Caki2 (cell line): ENCODE measurements around the gene NSD1. TPM values are rescaled to one million over a fixed set of nuclear protein-coding genes. Genes with fewer than 3 reads are reported as not detected.

Experiments
- DNase-seq: peaks from one replicate; pipeline ENCODE4 v3.0.0-alpha.2; 2015; ENCODE audit warnings: low read depth
- in situ Hi-C: cut with HindIII; loops from 2 replicates; pipeline ENCODE4 v1.10.0; 2016; ENCODE audit warnings: low sequenced_read_pairs, low pct_unique_long_range_greater_than_20kb, mixed read lengths
- total RNA-seq: library from RNA; depleted of rRNA; stranded (reverse); fragments of >200 nt; shearing (Covaris generic); gene quantifications from 2 replicates; pipeline ENCODE4 v1.2.3, GENCODE V29; 2014; ENCODE audit warnings: low replicate concordance

Gene NSD1
- total RNA-seq, 1 experiment from 2014 or later: 15.4 TPM

DNA sequence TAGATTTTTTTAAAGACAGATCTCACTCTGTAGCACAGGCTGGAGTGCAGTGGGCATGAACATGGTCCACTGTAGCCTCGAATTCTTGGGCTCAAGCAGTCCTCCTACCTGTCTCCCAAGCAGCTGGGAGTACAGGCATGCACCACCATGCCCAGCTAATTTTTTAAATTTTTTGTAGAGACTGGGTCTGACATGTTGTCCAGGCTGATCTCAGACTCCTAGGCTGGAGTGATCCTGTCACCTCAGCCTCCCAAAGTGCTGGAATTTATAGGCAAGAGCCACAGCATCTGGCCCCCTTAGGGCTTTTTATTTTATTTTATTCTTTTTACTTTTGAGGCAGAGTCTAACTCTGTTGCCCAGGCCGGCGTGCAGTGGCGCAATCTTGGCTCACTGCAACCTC lies 56.4 kb downstream of the NSD1 start:
- in situ Hi-C loops: no loop called here
- no peak for DNase-seq

DNA sequence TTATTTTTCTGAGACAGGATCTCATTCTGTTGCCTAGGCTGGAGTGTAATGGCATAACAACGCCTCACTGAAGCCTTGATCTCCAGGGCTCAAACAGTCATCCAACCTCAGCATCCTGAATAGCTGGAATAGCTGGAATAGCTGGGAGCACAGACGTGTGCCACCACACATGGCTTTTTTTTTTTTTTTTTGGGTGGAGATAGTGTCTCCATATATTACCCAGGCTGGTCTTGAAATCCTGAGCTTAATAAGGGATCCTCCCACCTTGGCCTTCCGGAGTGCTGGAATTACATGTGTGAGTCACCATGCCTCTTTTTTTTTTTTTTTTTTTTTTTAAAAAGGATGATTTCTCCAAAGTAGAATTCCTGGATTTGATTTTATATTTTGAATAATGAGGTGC lies 60.7 kb downstream of the NSD1 start:
- DNase-seq: peak; percentile 98
- in situ Hi-C loops: no loop called here

DNA sequence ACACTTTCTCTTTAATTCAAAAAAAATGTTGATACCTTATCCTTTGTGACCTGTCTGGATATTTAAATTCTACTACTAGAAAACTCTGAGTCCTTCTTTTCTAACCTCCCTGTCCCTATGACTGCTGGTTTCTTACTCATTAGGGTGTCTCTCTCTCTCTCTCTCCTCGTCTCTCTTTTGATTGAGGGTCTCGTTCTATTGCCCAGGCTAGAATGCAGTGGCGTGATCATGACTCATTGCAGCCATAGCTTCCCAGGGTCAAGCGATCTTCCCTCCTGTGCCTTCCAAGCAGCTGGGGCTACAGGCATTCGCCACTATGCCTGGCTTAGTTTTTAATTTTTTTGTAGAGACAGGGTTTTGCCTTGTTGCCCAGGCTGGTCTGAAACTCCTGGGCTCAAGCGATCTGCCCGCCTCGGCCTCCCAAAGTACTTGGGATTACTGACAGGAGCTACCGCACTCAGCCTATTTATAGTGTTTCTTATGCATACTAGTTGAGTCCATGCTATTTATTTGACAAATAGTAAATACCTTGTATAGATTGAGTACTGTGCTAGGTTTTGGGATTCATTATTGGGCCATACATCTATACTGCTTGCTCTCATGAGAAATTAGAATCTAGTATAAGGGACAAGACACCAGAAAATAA lies 61.9 kb downstream of the NSD1 start:
- peak; percentile 44 for DNase-seq
- in situ Hi-C loops: no loop called here

DNA sequence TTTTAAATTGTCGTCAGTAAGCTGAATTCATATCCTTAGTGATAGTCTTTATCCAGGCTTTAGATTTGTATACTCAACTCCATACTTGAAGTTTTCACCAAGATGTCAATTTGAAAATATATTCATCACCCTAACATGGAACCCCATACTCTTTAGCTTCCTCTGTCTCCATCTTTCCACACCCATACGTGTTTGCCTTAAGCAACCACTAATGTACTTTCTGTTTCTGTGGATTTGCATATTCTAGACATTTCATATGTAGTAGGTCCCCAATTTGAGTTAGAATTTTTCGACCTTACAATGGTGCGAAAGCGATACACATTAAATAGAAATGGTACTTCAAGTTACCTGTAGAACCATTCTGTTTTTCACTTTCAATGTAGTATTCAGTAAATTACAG lies 65.2 kb downstream of the NSD1 start:
- no peak for DNase-seq
- in situ Hi-C loops: no loop called here

DNA sequence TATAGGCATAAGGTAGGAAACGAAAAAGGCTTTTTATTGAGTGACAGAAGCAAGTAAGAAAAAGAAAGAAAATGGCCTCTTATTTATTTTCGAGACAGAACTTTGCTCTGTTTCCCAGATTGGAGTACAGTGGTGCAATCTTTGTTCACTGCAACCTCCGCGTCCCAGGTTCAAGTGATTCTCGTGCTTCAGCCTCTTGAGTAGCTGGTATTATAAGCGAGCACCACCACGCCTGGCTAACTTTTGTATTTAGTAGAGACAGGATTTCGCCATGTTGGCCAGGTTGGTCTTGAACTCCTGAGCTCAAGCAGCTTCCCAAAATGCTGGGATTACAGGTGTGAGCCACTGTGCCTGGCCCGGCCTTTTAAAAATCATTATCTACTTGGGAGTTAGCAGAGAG lies 70.7 kb downstream of the NSD1 start:
- in situ Hi-C loops: no loop called here
- DNase-seq: no peak

DNA sequence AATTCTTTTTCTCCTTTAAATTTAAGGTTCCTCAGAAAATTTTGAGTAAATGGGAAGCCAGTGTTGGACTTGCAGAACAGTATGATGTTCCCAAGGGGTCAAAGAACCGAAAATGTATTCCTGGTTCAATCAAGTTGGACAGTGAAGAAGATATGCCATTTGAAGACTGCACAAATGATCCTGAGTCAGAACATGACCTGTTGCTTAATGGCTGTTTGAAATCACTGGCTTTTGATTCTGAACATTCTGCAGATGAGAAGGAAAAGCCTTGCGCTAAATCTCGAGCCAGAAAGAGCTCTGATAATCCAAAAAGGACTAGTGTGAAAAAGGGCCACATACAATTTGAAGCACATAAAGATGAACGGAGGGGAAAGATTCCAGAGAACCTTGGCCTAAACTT lies 76.0 kb downstream of the NSD1 start:
- in situ Hi-C loops: no loop called here

DNA sequence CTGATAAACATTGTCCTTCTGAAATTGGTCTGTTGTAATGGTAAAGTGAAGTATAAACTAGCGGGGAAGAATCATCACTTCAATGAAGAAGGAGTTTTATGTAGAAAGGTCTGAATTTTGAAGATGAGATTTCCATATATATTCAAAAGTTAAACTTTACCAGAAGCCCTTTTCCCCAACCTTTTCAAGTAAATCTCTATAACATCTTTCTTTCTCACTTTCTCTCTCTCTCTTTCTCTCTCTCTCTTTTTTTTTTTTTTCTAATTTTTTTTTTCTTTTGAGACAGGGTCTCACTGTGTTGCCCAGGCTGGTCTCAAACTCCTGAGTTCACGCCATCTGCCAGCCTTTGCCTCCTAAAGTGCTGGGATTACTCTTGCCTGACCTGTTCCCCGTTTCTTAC lies 78.7 kb downstream of the NSD1 start:
- no peak for DNase-seq
- in situ Hi-C loops: no loop called here

More for the DNA sequence above, 76.0 kb downstream of the NSD1 start:
- DNase-seq: no peak

DNA sequence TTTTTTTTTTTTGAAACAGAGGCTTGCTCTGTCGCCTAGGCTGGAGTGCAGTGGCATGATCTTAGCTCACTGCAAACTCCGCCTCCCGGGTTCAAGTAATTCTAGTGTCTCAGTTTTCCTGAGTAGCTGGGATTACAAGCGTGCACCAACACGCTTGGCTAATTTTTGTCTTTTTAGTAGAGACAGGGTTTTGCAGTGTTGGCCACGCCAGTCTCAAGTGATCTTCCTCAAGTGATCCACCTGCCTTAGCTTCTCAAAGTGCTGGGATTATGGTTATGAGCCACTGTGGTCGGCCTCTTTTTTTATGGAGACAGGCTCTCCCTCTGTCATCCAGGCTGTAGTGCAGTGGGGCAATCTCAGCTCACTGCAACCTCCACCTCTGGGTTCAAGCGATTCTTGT lies 87.0 kb downstream of the NSD1 start:
- in situ Hi-C loops: no loop called here
- no peak for DNase-seq

DNA sequence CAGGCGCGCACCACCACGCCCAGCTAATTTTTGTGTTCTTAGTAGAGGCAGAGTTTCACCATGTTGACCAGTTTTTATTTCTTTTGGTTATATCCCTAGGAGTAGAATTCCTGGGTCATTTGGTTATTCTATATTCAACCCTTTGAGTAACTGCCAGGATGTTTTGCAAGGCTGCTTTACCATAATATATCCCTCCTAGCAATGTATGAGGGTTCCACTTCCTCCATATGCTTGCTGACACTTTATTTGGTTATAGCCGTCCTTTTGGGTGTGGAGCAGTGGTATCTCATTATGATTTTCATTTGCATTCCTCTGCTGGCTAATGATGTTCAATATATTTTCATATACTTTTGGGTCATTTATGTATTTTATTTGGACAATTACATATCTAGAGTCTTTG lies 88.7 kb downstream of the NSD1 start:
- in situ Hi-C loops: no loop called here
- no peak for DNase-seq

DNA sequence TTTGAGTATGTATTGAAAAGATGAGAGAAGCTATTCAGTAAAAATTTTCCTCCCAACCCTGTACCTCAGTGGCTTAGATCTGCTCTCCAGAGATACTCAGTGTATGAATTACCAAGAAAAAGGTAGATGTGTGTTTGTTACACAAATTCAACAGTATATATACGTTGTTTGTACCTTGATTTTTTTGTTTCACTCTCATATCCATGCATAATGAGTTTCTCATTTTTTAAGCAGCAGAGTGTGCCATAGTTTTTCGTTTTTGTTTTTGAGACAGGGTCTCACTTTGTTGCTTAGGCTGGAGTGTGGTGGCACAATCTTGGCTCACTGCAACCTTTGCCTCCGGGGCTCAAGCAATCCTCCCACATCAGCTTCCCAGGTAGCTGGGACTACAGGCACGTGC lies 92.2 kb downstream of the NSD1 start:
- no peak for DNase-seq
- in situ Hi-C loops: no loop called here

DNA sequence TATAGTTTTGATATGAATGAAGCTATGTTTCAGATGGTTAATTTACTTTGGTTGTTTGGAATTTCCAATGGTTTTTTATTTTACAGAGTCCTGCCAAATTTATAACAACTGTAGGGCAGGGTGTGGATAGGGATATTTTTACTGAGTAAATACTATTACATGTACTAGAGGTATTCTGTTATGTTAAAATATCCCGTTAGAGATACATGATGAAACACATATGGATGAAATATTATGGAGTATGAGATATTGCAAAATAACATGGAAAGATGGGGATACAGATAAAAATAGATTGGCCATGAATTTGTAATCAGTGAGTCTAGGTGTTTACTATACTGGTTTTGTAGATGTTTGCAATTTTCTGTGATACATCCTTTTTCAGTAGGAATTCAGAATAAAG lies 93.3 kb downstream of the NSD1 start:
- no peak for DNase-seq
- in situ Hi-C loops: no loop called here

DNA sequence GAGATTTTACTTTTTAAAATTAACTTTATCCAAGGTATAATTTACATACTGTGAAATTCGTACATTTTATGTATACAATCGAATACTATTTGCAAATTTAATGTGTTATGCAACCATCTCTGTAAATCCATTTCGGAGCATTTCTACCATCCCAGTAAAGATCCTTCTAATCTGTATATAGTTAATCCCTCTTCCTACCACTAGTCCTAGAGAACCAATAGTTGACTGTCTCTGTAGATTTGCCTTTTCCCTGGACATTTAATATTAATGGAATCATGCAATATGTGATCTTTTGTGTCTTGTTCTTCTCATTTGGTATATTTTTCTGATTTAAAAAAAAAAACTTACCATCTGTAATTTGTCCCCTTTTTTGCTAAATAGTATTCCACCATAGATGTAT lies 95.2 kb downstream of the NSD1 start:
- in situ Hi-C loops: no loop called here
- DNase-seq: no peak

DNA sequence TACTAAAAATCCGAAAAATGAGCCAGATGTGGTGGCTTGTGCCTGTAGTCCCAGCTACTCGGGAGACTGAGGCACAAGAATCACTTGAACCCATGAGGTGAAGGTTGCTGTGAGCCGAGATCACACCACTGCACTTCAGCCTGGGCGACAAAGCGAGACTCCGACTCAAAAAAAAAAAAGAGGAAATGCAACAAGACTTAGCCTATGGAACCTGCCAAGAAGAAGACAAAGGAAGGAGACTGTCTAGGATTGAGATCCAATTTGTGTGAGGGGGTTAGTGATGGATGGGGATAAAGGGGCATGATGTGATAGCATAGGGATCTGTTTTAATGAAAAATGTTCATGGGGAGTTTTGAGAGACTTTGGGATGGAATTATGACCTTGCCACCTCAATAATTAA lies 97.1 kb downstream of the NSD1 start:
- no peak for DNase-seq
- in situ Hi-C loops: no loop called here

DNA sequence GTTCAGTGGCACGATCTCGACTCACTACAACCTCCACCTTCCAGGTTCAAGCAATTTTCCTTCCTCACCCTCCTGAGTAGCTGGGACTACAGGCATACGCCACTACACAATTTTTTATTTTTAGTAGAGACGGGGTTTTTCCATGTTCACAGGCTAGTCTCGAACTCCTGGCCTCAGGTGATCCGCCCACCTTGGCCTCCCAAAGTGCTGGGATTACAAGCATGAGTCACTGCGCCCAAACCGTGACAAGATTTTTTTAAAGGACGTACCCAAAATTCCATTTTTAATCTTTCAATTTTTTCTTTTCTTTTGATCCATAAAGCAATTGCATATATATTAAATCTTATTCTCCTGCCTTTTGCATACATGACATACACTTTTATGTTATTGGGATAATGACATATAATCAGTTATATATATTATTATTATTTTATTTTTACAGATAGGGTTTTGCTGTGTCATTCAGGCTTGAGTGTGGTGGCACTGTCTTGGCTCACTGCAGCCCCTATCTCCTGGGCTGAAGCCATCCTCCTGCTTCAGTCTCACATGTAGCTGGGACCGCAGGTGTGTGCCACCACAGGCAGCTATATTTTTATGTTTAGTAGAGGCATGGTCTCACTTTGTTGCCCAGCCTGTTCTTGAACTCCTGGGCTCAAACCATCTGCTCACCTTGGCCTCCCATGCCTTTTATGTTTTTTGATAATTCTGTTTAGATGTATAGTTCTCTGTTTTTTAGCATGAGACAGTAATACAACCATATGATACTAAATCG lies 98.1 kb downstream of the NSD1 start:
- in situ Hi-C loops: no loop called here

DNA sequence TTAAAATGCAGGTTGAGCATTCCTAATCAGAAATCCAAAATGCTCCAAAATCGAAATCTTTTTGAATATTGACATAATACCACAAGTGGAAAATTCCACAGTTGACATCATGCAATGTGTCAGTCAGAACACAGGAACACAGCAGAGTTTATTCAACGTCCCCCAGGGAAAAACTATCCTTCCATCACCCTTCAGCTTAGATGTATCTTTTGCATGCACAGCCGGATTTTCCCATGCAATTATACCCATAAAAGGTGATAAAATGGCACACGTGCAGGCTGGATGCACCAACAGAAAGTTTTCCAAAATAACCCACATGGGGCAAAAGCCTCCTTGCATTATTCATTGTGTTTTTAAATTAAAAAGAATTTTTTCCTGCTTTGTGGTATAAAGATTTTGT lies 98.8 kb downstream of the NSD1 start:
- in situ Hi-C loops: no loop called here
- DNase-seq: no peak

More for the DNA sequence above, 98.1 kb downstream of the NSD1 start:
- no peak for DNase-seq

DNA sequence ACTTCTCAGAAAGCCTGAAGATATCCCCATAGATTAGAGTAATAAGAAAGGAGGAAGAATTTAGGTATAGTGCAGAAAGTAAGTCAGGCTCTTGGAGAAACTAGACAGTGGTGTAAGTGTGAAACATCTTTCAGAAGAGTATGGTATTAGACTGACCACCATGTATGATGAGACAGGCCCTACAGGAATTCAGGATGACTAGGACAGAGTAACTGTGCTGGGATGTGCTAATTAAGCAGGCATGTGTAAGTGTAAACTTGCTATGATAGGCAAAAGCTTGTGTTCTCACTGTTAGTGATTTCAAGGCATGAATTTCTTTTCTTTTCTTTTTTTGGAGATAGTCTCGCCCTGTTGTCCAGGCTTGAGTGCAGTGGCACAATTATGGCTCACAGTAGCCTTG lies 99.2 kb downstream of the NSD1 start:
- in situ Hi-C loops: no loop called here
- no peak for DNase-seq

DNA sequence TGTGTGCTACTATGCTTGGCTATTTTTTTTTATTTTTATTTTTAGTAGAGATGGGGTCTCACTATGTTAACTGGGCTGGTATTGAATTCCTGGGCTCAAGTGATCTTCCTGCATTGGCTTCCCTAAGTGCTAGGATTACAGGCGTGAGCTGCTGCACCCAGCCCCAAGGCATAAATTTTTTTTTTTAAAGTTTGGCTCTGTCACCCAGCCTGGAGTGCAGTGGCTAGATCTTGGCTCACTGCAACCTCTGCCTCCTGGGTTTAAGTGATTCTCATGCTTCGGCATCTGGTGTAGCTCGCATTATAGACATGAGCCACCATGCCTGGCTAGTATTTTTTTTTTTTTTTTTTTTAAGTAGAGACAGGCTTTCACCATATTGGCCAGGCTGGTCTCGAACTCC lies 99.6 kb downstream of the NSD1 start:
- DNase-seq: no peak
- in situ Hi-C loops: no loop called here

DNA sequence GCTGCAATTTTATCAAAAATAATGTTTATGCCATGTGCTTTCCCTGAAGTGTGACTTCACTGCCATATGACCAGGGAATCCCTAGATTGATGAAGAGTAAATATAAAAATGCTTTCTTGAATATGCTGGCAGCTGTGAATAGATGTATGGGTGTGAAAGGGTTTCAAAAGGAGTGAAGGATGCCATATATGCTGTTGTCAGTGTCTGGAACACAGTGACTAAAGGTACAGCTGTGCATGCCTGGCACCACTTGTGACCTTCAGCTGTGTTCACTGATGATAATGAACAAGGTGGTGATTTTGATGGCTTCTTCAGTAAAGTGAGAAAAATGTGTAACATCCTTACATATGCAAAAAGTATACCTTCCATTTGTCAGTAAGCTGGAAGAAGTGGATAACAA lies 100.2 kb downstream of the NSD1 start:
- no peak for DNase-seq
- in situ Hi-C loops: no loop called here

DNA sequence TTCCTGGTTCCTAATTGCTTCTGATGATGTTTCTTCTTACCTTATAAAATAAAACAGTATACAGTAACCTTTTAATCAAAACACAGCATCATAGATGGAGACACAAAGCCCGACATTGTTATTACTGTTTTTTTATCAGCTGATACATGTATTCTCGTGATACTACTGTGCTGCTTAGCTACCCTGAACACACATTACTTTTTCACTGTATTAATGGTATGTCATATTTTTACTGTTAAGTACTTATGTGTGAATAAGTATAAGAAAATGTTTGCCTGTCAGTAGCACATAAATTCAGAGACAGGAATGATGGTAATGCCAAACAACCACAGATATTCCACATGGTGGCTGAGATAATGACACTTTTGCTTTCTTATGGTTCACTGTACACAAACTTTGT lies 101.3 kb downstream of the NSD1 start:
- DNase-seq: no peak
- in situ Hi-C loops: no loop called here

DNA sequence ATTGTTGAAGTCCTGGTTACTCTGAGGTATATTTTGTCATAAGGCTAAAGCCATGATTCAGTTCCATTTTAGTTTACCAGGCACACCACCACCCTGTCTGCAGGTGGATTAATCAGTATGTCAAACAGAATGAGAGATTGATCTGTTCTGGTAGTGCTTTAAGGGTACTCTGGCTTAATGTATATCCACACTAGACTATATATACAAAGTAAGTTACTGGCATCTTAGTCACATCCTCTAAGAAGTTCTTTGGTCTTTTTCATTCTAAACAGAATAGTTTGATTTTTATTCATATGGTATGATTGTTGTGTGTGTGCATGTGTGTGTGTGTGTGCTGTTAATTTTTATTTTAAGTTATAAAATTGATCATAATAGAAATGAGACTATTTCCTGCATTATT lies 108.2 kb downstream of the NSD1 start:
- in situ Hi-C loops: no loop called here
- DNase-seq: no peak
